Breast epithelium (tissue), 4 donors: Measurements from ENCODE around the gene PRF1. TPM values are rescaled to one million over a fixed set of nuclear protein-coding genes. Genes with fewer than 3 reads are reported as not detected.

Experiments used
- DNase-seq, 2 donors: peaks; one replicate each; pipeline ENCODE4 v3.0.0-alpha.2; 2019; ENCODE audit warnings: low spot score in 2 of 2
- H3K27ac ChIP-seq, 2 donors: fragments of 200-600 bp; sonication (generic) in 1 of 2; one replicate each; pipeline ENCODE4 v1.5.1; 2016 to 2019; ENCODE audit warnings: mild to moderate bottlenecking in 1 of 2
- H3K27me3 ChIP-seq, 2 donors: fragments of 200-600 bp; sonication (generic) in 1 of 2; one replicate each; pipeline versions ENCODE4 v1.5.1 to v1.6.0; 2017 to 2019; ENCODE audit warnings: control low read depth in 1 of 2, mild to moderate bottlenecking in 1 of 2
- H3K36me3 ChIP-seq: fragments of 200-600 bp; one replicate; pipeline ENCODE4 v1.5.1; 2019
- H3K4me1 ChIP-seq, 2 donors: fragments of 200-600 bp; sonication (generic); one replicate each; pipeline ENCODE4 v1.5.1; 2016 to 2019; ENCODE audit warnings: control low read depth in 1 of 2
- H3K4me3 ChIP-seq, 3 donors: fragments of 200-600 bp; sonication (generic); 1 replicate in 2 of 3; 2 replicates in 1 of 3; pipeline ENCODE4 v1.5.1; 2016 to 2019; ENCODE audit warnings: mild to moderate bottlenecking in 3 of 3, moderate library complexity in 2 of 3
- H3K9me3 ChIP-seq, 2 donors: fragments of 200-600 bp; sonication (generic) in 1 of 2; one replicate each; pipeline ENCODE4 v1.5.1; 2016 to 2019; ENCODE audit warnings: control low read depth in 1 of 2
- CTCF ChIP-seq, 3 donors: fragments of 450-650 bp; IDR thresholded peaks; one replicate each; pipeline ENCODE4 v1.5.1; 2016 to 2017; ENCODE audit warnings: antibody characterized with exemption in 3 of 3, mild to moderate bottlenecking in 3 of 3, moderate library complexity in 3 of 3
- POLR2A ChIP-seq: fragments of 450-650 bp; IDR thresholded peaks from one replicate; pipeline ENCODE4 v1.6.1; 2016; ENCODE audit warnings: antibody characterized with exemption, mild to moderate bottlenecking, moderate library complexity
- POLR2AphosphoS5 ChIP-seq, 3 donors: sonication (generic); formaldehyde crosslinking; IDR thresholded peaks; one replicate each; pipeline ENCODE4 v1.6.1; 2017; ENCODE audit warnings: antibody characterized with exemption in 3 of 3
- intact Hi-C: fragments of 100-400 bp; cut with DNase I; formaldehyde crosslinking; loops from one replicate; pipeline ENCODE4 v1.15.1; 2023; ENCODE audit warnings: low total_unique reads
- total RNA-seq, 3 donors: library from RNA; depleted of rRNA; stranded (reverse); fragments of >200 nt; gene quantifications; one replicate each; pipeline ENCODE4 v1.1.0, GENCODE V29; 2016

PRF1 gene
- total RNA-seq, 3 donors from 2014 or later, result 2.2 to 4.3 (median 2.2) TPM

DNA sequence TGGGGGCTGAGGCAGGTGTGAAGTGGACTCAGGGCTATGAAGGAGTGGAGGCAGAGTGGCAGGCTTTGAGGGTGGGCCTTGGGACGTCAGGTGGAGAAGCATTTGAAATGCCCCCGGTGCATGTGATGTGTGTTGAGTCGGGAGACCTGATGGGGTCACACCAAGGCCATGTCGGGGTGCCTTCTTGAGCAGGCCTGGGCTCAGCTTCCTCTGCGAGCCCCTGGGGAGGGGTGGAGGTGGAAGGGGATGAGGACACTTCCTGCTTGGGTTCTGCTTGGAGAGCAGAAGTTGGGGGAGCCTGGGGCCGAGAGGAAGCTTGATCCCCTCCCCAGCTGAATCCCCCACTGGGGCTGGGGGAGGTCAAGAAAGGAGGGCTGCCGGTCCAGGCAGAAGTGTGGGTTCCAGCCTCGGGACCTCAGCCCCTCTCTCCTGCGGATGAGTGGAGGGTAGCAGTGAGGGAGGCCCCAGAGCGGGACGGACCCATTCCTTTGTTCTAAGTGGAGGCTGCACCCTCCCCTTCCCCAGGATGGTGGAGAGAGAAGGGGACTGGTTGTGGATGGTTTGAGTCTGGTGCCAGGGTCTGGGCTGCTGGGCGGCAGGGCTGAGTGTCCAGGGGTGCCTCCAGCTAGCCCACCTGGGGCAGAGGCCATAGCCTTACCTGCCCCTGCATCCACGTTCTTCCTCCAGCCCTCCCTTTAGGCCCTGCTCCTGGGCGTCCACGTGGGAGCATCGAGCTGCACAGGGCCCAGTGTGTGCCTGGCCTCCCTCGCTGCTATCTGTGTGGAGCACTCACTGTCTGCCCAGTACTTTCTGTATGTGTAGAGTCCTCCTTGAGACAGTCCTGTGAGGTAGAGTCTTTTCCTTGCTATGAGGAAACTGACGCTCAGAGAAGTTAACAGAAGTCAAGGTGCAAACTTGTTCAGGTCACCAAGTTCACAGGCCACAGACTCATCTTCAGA lies 36.7 kb downstream of the PRF1 start:
- intact Hi-C loops, result no loop called here
- Histone ChIP-seq H3K36me3 (no peaks in the 10 kb centered on the region), H3K4me3 (no peak overlapping the region), H3K27me3 (no peaks in the 10 kb centered on the region), H3K27ac (no peak overlapping the region), H3K9me3 (no peaks in the 10 kb centered on the region), H3K4me1 (no peaks in the 10 kb centered on the region)
- no peak for TF ChIP-seq CTCF (IDR thresholded peaks at IDR 0.05)
- no peak for TF ChIP-seq POLR2AphosphoS5 (IDR thresholded peaks at IDR 0.05)
- no peak for TF ChIP-seq POLR2A
- no peak for DNase-seq

DNA sequence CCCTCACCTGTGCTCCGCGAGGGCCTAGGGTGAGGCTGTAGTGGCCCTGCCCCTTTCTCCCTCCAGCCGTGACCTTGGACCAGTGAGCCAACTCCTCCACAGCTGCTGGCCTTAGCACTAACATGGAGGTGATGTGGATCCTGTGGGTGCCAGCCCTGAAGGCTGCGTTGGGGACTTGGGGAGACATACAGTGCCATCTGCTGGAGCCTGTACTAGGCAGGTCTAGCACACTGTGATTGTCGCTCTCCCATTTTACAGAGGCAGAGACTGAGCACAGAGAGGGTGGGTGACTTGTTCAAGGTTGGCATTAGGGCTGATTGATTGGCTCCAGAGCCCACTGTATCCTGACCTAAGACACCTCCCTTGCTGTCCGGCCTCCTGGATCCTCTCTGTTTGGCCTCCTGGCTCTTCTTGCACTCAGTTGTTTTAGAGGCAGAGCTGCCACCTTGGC lies 37.6 kb downstream of the PRF1 start:
- Histone ChIP-seq H3K36me3 (no peaks in the 10 kb centered on the region), H3K27ac (no peak overlapping the region), H3K4me3 (no peak overlapping the region), H3K4me1 (no peaks in the 10 kb centered on the region), H3K9me3 (no peaks in the 10 kb centered on the region), H3K27me3 (no peaks in the 10 kb centered on the region)
- DNase-seq, result no peak
- no peak for TF ChIP-seq POLR2AphosphoS5 (IDR thresholded peaks at IDR 0.05)
- TF ChIP-seq CTCF (IDR thresholded peaks at IDR 0.05), result no peak
- TF ChIP-seq POLR2A, result no peak
- intact Hi-C loops, result no loop called here

- no peak overlapping the region for H3K27ac ChIP-seq
- H3K4me3 ChIP-seq, result no peak overlapping the region
- TF ChIP-seq POLR2A (no peak), CTCF (IDR thresholded peaks at IDR 0.05) (no peak), POLR2AphosphoS5 (IDR thresholded peaks at IDR 0.05) (no peak)
- no peak for DNase-seq
- intact Hi-C loops, result no loop called here
- H3K36me3 ChIP-seq, result no peaks in the 10 kb centered on the region
- no peaks in the 10 kb centered on the region for H3K9me3 ChIP-seq
- no peaks in the 10 kb centered on the region for H3K27me3 ChIP-seq
- no peaks in the 10 kb centered on the region for H3K4me1 ChIP-seq
These were observed 38.3 kb downstream of the PRF1 start for GRCh38 chr10:70564113-70564725.

GRCh38 chr10:70563230-70563629 lies 39.3 kb downstream of the PRF1 start:
- H3K4me1 ChIP-seq, result no peaks in the 10 kb centered on the region
- no peaks in the 10 kb centered on the region for H3K27me3 ChIP-seq
- intact Hi-C loops, result no loop called here
- H3K36me3 ChIP-seq, result no peaks in the 10 kb centered on the region
- no peaks in the 10 kb centered on the region for H3K9me3 ChIP-seq
- DNase-seq, result no peak
- H3K4me3 ChIP-seq, result no peak overlapping the region
- TF ChIP-seq POLR2A, result no peak
- TF ChIP-seq CTCF (IDR thresholded peaks at IDR 0.05), result no peak
- TF ChIP-seq POLR2AphosphoS5 (IDR thresholded peaks at IDR 0.05), result no peak
- no peak overlapping the region for H3K27ac ChIP-seq
